ENCODE measurements around the gene CYSLTR1.

GRCh38 chrX:78357342-78358055 is 30.1 kb upstream of the CYSLTR1 start:
- TF ChIP-seq POLR2A (IDR thresholded peaks at IDR 0.05) = no peak
- no peak for TF ChIP-seq CTCF (IDR thresholded peaks at IDR 0.05 in 4 of 5, conservative IDR thresholded peaks at IDR 0.05 in 1 of 5)
